T-helper 1 cell treated with Interleukin-12 subunit alpha and Interleukin-12 subunit beta and Interleukin-4 antibody, amounts not matched to agents 30 ng/mL and 1 ng/mL, for 36 hours (primary cell): ENCODE measurements around the gene ATP8B4. TPM values are rescaled to one million over a fixed set of nuclear protein-coding genes. Genes with fewer than 3 reads are reported as not detected.
"Not testable (repeated sequence)": the region's sequence is repeated elsewhere in the genome, so short reads cannot be mapped to it uniquely, and the experiment has no call there.

Source experiments
- intact Hi-C: fragments of 100-400 bp; cut with micrococcal nuclease; formaldehyde crosslinking; loops from one replicate; pipeline ENCODE4 v1.15.1; 2024
- total RNA-seq: library from RNA; stranded (reverse); gene quantifications from 2 replicates; pipeline ENCODE4 v1.2.3, GENCODE V29; 2022

Gene ATP8B4
- total RNA-seq, 1 donor from 2014 or later, result 51.8 TPM

GRCh38 chr15:49979705-49980382, 139.2 kb downstream of the ATP8B4 start:
- intact Hi-C loops, result no loop called here

- intact Hi-C loops, result no loop called here
These were observed 140.9 kb downstream of the ATP8B4 start for GRCh38 chr15:49978121-49978520.

DNA sequence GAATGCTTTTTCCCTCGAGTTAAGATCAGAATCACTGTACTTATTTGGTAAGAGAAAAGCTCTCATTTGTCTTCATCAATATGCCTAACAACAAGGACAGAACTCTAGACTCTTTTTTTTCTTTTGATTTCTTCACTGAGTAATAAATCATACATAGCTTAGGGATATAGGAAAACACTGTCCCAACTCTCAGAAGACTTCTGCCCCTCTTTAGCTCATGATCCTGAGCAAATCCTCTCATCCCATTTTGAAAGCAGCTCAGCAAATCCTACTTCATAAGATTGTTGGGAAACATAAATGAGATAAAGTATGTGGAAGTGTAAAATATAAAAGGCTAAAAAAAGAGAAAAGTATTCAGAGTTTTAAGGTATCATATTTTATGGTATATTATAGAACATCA, 141.7 kb downstream of the ATP8B4 start:
- intact Hi-C loops, result no loop called here

DNA sequence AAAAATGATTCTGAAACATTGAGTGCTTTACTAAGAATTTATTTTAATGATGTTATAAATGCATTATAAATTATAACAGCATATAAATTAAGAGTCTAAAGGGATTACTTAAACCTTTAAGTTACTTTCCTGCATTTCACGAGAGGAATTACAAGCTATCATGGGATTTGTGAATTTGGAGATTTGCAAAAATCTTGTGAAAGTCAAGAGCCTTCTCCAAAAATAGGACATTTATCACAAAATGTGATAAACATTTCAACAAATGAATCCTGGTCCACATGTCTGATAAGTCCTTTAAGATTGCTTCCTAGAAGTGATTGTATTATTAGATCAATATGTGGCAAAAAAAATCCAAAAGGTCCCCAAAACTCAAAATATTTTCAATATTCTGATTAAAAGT, 154.5 kb downstream of the ATP8B4 start:
- intact Hi-C loops, result no loop called here

GRCh38 chr15:49964061-49964460, 155.0 kb downstream of the ATP8B4 start:
- intact Hi-C loops, result no loop called here

DNA sequence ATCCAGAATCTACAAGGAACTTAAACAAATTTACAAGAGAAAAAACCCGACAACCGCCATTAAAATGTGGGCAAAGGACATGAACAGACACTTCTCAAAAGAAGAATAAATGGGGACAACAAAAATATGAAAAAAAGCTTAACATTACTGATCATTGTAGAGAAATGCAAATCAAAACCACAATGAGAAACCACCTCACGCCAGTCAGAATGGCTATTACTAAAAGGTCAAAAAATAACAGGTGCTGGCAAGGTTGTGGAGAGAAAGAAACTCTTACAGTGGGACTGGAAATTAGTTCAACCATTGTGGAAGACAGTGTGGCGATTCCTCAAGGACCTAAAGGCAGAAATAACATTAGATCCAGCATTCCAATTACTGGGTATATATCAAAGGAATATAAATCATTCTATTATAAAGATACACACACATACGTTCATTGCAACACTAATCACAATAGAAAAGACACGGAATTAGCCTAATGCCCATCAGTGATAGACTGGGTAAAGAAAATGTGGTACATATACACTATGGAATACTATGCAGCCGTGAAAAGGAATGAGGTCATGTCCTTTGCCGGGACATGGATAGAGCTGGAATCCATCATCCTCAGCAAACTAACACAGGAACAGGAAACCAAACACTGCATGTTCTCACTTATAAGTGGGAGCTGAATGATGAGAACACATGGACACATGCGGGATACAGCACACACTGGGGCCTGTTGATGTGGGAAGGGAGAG, 155.8 kb downstream of the ATP8B4 start:
- intact Hi-C loops, result not testable (repeated sequence)

- intact Hi-C loops, result no loop called here
These were observed 156.9 kb downstream of the ATP8B4 start for GRCh38 chr15:49962044-49962602.

DNA sequence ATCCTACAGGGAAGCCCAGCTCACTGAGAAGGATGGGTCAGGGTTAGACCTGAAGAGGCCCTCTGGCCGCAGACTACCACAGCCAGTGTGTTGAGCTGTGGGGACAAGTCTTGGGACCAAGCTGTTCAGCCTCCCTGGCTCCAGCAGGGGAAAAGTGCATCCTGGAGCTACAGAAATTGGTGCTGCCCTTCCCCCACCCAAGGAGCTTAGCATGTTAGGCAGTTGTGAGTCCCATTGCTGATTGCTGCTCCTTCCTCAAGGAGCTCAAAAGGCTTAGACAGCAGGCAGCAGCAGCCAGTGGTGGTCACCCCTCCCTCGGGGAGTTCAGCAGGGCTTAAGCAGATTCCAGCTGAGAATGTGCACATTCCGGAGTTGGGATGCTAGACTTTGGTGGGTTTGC, 165.6 kb downstream of the ATP8B4 start:
- intact Hi-C loops, result no loop called here

DNA sequence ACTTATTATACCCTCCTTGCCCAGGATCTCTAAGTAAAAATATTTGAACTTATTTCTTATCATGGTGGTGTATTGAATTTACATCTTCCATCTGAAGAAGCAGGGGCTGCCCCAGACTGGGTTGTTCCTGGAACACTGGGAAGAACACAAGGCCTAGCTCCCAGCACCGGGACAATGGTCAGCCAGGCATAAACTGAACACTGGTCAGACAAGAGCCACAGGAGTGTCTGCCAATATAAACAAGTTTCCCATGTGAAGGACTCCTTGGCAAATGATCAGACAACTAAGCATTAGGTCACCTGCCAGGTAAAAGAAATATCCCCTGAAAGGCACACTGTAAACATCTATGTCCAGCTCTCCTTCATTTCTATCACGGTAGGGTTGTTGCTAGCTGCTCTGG, 172.4 kb downstream of the ATP8B4 start:
- intact Hi-C loops, result no loop called here

DNA sequence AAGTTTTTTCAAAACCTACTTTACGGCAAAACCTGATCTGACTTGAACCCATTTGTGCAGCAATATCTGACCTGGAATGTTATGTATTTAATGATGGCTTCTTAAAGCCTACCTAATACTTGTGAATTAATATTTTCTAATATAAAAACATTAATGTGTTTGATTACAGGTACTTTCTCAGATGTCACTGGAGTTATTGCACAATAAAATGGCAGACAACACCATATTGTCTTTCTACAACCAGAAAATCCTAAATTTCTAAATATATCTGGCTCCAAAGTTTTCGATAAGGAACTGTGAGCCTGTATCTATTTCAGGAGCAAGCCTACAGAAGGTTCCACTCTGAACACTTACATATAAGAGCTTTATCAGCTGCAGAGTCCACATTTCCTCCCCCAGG, 184.5 kb downstream of the ATP8B4 start:
- intact Hi-C loops, result no loop called here

GRCh38 chr15:49927189-49927861, 191.7 kb downstream of the ATP8B4 start:
- intact Hi-C loops, result no loop called here

GRCh38 chr15:49926740-49927139, 192.3 kb downstream of the ATP8B4 start:
- intact Hi-C loops, result no loop called here

DNA sequence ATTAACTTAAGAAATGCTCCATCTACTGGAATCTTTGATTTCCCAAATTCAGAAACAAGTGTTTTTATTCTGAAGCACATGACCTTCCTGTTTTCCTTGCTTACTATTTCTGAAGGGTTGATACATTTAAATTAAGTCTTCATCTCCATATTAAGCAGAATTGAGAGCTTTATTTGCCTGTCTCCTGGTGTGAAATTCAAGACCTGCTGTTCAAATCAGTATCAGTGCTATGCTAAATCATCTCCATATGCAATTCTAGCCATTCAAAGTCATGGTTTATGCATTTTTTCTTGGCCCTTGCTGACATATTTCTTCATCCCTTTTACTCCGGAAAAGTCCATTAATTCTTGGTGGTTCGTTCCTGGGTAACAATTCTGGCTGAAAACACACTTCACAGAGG, 195.4 kb downstream of the ATP8B4 start:
- intact Hi-C loops, result loop anchor here (5.0 kb wide), 1 partner anchor 49 kb away; no protein-coding TSS in a partner anchor

DNA sequence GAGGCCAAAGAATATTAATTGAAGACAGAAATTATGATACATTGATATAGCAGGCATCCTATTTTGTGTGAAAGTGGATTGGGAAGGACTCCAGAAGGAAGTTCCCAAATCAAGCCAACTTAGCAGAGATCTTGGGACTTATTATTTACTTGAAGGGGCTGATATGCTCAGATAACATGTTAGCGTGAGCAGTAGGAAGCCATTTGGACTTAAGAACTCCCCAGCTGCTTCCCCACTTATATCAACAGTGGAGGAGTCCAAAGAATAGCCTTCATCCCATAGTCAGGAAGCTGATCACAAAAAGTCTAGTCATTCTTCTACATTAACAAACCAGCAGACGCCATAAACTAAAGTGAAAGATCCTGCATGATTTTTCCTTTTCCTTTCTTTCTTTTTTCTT, 200.0 kb downstream of the ATP8B4 start:
- intact Hi-C loops, result no loop called here

GRCh38 chr15:49918121-49918520, 200.9 kb downstream of the ATP8B4 start:
- intact Hi-C loops, result no loop called here

DNA sequence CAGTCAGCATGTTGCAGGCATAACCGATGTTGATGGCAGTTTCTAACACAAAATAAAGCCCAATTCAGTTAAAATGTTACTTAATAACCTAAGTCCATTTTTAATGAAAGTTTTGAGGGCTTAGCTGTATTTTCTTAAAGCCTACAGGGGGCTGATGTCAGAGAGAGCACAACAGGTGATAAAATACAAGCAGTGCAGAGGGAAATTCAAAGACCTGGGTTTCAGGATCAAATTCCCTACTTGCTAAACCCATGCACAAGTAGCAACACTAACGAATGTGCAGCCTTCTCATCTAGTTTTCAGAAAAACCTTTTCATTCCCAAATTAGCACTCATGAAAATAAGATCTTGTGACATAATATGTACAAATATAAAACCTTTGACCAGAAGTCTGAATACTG, 202.0 kb downstream of the ATP8B4 start:
- intact Hi-C loops, result no loop called here

- intact Hi-C loops, result no loop called here
These were observed 203.2 kb downstream of the ATP8B4 start for GRCh38 chr15:49915822-49916221.

GRCh38 chr15:49908933-49909295, 210.1 kb downstream of the ATP8B4 start:
- intact Hi-C loops, result no loop called here

DNA sequence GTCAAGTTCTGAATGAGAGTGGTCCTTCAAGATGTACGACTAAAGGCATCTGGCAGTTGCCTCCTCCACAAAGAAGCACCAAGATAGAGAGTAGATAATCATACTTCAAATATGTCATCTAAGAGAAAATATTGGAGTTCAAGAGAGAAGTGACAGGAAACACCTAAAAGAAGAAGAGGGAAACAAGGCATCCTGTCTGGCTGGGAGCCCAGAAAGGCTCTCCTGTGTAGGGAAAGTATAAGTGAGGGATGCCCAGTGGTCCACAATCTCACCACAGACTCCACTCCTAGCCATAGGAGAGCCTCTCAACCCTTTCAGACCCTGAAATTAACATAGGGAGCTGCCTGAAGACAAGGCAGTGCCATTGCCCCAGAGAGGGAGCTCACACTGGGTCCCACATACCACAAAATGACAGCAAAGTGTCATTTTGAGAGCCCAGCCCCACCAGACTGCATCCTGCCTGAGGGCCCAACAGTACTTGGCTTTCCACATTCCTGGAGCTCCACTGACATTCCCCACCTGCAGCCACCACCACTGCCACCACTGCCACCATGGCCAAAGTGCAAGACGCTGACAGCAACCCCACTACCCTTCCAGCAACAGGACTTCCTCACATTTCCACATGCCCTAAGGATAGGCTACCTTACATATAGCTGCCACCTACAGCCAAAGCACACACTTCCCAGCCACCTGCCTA, 210.6 kb downstream of the ATP8B4 start:
- intact Hi-C loops, result no loop called here

- intact Hi-C loops, result no loop called here
These were observed 212.1 kb downstream of the ATP8B4 start for GRCh38 chr15:49906966-49907365.

- intact Hi-C loops, result no loop called here
These were observed 213.8 kb downstream of the ATP8B4 start for GRCh38 chr15:49905221-49905620.

GRCh38 chr15:49904296-49904695, 214.7 kb downstream of the ATP8B4 start:
- intact Hi-C loops, result no loop called here
